GM18870 (cell line): ENCODE results near the gene CIAO1.
"Not testable (repeated sequence)": the region's sequence is repeated elsewhere in the genome, so short reads cannot be mapped to it uniquely, and the experiment has no call there.

Source experiments
- ATAC-seq: cut with Tn5 transposase; IDR thresholded peaks from one replicate; pipeline ENCODE4 v1.9.1; 2021; ENCODE audit warnings: moderate library complexity; ENCODE audit not compliant: unreplicated experiment

CIAO1 gene

DNA sequence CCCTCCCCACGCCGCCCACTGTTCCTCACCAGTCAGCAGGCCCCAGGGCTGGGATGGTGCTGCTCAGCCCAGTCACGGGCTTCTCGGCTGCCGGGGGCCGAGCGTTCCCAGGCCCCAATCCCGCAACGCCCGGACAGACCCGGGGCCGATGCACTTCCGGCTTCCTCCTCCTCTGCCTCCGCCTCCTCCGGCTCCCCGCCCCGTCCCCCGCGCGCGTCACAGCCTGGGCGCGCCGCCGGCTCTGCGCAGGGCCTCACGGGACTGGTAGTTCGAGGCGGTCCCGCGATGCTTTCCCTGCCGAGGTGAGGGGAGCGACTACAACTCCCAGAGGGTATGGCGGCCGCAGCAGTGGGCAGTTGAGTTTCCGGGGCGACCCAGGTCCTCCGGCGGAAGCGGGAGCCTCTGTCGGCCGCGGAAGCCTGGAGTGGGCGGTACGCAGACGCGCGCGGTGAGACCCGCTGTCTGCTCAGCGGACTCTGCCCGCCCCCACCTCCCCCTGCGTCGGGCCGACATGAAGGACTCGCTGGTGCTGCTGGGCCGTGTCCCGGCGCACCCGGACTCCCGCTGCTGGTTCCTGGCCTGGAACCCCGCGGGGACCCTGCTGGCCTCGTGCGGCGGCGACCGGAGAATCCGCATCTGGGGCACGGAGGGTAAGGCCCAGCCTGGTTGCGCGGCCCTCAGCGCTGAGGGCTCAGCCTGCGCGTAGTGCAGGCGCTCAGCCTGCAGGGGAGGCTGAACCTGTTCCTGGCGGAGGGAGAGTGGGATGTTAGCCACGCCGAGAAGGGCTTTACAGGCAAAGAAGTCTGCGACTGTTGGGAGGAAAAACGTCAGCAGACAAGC, at the start of gene CIAO1, which contains the start of gene TMEM127:
Gene CIAO1 (plus strand): TSS at position 386 of the 840 bp plus-strand sequence. CDS start 126 bp downstream, at position 512.
Gene TMEM127 (minus strand): TSS at position 158 of the 840 bp plus-strand sequence. CDS start 616 bp downstream, outside the sequence.
- ATAC-seq: peak; percentile 87

DNA sequence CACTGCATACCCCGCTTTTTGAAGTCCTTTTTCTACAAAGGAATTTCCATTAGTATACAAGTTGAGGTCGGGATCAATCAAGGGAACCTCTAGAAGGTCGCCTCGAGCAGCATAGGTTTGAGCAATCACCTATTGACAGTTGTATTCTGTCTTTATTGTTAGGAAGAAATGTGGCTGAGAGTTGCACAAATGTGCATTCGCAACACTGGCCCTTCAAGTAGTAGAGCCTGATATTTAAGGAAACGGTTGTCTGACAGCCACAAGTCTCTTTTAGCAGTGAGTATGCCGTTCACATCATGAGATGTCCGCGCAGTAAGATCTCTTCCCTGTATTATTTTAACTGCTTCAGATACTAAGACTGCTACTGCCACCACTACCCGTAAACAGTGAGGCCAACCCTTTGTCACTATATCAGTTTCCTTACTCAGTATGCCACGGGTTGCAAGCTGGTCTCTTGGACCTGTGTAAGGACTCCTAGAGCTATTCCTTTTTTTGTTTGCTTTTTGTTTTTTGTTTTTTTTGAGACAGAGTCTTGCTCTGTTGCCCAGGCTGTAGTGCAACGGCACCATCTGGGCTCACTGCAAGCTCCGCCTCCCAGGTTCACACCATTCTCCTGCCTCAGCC, 47.4 kb upstream of the CIAO1 start:
- no peak for ATAC-seq

DNA sequence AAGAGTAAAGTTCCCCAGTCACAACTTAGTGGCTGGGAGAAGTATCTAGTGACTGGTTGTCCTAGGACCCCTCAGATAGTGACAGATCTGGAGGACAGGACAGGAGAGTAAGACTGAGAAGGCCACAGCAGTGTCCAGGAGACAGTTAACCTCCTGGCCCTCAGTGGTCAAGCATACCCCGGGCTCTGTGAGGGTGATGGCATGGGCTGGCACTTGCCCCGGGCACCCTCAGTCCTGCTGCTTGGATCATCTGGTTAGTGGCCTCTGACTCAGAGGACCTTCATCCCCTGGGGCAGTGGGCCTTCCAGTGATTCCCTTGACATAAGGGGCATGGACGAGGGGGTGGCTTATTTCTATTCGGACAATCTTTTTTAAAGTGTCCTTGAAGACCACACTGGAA, 46.1 kb upstream of the CIAO1 start:
- not testable (repeated sequence) for ATAC-seq

GRCh38 chr2:96221106-96221505, 44.9 kb upstream of the CIAO1 start:
- ATAC-seq: not testable (repeated sequence)

- ATAC-seq: peak; percentile 81
Measured at GRCh38 chr2:96225016-96225533, 41.0 kb upstream of the CIAO1 start.

DNA sequence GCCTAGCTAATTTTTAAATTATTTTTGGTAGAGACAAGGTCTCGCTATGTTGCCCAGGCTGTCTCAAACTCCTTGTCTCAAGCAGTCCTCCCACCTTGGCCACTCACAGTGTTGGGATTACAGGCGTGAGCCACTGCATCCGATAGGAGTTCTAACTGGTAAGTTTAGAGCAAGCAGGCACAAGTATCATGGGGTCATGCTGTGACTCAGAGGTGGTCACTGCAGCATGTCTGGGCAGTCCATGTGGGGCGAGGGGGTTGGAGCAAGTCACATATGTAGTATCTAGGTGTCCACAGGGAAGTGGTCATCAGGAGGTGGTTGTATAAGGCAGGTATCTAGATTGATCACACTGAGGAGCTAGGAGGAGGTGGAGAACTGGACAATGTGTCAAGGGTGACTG, 34.7 kb upstream of the CIAO1 start:
- ATAC-seq: no peak

- ATAC-seq: peak; percentile 7
Measured at GRCh38 chr2:96233436-96233835, 32.6 kb upstream of the CIAO1 start.

GRCh38 chr2:96233880-96234316, 32.1 kb upstream of the CIAO1 start:
- ATAC-seq: peak; percentile 75

GRCh38 chr2:96236882-96237281, 29.1 kb upstream of the CIAO1 start:
- no peak for ATAC-seq

GRCh38 chr2:96238266-96238665, 27.8 kb upstream of the CIAO1 start:
- ATAC-seq: no peak

DNA sequence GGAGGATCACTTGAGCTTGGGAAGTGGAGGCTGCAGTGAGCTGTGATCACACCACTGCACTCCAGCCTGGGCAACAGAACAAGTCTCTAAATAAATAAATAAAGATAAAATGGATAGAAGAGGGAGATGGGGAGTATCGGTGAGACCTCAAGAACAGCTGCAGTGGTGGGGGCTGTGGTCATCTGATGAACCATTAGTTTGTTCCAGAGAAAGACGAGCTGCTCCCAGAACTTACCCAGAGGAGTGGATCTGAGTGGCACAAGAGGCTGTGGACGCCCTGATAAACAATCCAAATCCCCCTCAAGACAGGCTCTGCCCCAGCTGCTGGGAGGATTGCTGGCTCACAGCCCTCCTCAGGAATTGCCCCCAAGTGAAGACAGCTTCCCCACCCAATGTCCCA, 26.9 kb upstream of the CIAO1 start:
- no peak for ATAC-seq

- ATAC-seq: no peak
Measured at GRCh38 chr2:96239745-96240264, 26.2 kb upstream of the CIAO1 start.

GRCh38 chr2:96240341-96241038, 25.5 kb upstream of the CIAO1 start:
- ATAC-seq: no peak

DNA sequence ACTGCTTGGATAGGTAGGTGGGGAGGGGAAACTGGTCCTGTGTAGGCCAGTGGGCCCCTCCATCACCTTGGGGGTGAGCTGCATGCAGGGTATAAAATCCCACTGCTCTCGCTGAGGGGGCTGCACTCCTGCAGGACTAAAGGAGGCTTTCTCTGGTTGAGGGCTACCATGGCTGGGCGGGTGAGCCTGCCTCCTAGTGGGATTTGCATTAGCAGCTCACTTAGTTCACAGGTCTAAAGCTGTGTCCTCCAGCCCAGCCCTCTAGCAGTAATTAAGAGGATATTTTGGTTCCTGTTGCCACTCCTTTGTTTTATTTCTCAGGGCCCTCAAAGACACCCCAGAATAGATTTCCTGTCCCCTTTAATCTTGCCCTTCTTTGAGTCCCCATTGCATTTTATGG, 24.8 kb upstream of the CIAO1 start:
- ATAC-seq: no peak

DNA sequence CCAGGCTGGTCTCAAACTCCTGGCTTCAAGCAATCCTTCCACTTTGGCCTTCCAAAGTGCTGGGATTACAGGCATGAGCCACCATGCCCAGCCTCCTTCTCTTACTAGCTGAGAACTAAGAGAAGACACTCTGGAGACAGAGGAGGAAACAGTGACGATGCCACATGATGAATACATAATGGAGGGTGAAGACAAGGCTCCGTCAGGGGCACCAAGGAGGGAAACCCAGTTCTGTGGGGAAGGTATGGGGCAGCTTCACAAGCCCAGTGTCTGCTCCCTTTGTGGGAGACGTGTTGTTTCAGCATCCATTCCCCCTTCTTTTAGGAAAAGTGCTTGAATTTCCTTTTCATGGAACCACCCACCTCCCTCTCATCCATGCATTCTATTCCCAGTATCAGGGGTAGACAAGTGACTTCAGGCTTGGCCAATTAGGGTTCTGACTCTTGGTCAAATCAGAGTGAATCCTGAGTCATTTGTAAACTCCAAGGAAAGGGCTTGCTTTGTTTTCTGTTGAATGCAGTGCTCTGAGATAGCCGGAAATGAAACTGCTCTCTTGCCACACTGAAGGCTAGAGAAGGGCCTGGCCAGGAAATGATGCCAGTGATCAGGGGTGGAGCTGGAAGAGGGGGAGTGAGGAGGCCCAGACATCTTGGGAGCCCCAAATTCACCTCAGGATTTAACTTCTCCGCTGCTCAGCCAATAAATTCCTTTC, 24.0 kb upstream of the CIAO1 start:
- ATAC-seq: peak; percentile 84

- ATAC-seq: no peak
Measured at GRCh38 chr2:96243843-96244242, 22.2 kb upstream of the CIAO1 start.

DNA sequence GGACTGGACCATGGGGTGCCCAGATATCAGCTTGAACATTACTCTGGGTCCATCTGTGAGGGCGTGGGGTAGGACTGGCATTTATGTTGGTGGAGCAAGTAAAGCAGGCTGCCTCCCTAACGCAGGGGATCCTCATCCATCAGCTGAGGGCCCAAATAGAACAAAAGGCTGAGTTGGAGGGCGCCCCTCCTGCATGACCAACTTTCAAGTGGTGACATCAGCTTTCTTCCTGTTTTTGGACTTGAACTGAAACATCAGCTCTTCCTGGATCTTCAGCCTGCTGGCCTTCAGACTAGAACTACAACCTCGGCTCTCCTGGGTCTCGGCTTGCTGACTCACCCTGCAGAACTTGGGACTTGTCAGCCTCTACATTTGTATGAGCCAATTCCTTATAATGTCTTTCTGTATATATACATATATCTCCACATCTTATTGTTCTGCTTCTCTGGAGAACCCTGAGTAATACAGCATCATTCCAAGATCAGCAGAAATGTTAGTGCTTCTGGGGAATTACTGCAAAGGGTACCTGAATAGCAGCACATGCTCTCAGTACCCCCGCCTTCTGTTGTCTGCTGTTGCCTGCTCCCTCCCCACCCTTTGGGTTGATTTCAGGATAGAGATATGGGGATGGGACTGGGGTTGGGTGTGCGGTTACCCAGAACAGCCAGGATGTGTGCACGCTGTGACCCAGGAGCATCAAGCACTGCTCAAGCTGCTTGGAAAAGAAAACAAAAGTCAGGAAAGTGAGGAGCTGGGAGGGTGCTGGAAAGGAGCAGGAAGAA, 20.2 kb upstream of the CIAO1 start:
- no peak for ATAC-seq

DNA sequence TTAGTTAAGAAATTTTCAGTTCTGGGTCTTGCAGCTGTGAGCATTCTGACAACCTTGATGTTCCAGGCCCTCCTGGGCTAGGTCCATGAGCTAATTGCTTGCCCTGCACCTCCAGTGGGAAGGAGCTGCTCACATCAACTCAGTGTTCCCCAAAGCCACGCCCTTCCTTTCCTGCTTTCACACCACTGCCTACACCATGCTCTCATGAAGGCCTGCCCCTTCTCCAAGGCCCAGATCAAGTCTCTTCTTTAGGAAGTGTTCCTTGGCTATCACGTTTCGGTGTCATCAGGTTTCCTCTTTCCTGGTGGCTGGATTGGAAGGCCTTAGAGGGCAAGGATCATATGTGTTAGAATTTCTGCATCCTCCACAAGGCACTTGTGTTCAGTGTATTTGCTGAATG, 19.0 kb upstream of the CIAO1 start:
- no peak for ATAC-seq

GRCh38 chr2:96247896-96248295, 18.1 kb upstream of the CIAO1 start:
- ATAC-seq: no peak

GRCh38 chr2:96248624-96249023, 17.4 kb upstream of the CIAO1 start:
- no peak for ATAC-seq
